ENCODE results near the gene FGF14. TPM values are rescaled to one million over a fixed set of nuclear protein-coding genes. Genes with fewer than 3 reads are reported as not detected.

The FGF14 gene
- total RNA-seq, 1 experiment from 2014 or later: 0.02 TPM

- Histone ChIP-seq H3K36me3 (no peaks in the 10 kb centered on the region), H3K4me1 (no peaks in the 10 kb centered on the region)
Measured at GRCh38 chr13:102233566-102234208, 168.2 kb downstream of the FGF14 start.

GRCh38 chr13:102231479-102231878 lies 170.4 kb downstream of the FGF14 start:
- DNase-seq: no peak
- Histone ChIP-seq H3K9me3 (replicated peaks) (no peaks in the 10 kb centered on the region), H3K4me3 (no peak overlapping the region), H3K27me3 (no peaks in the 10 kb centered on the region), H3K36me3 (no peaks in the 10 kb centered on the region), H3K4me1 (no peaks in the 10 kb centered on the region), H3K27ac (no peak overlapping the region)

More at GRCh38 chr13:102233566-102234208, 168.2 kb downstream of the FGF14 start:
- H3K4me3 ChIP-seq: no peak overlapping the region
- no peak overlapping the region for H3K27ac ChIP-seq
- no peaks in the 10 kb centered on the region for H3K27me3 ChIP-seq
- no peak for DNase-seq
- no peaks in the 10 kb centered on the region for H3K9me3 ChIP-seq (replicated peaks)

GRCh38 chr13:102227741-102228140 lies 174.1 kb downstream of the FGF14 start:
- no peak for DNase-seq
- Histone ChIP-seq H3K4me1 (no peaks in the 10 kb centered on the region), H3K9me3 (replicated peaks) (no peaks in the 10 kb centered on the region), H3K36me3 (no peaks in the 10 kb centered on the region), H3K27ac (no peak overlapping the region), H3K27me3 (no peaks in the 10 kb centered on the region), H3K4me3 (no peak overlapping the region)

GRCh38 chr13:102226591-102226990 lies 175.3 kb downstream of the FGF14 start:
- H3K36me3 ChIP-seq: no peaks in the 10 kb centered on the region

GRCh38 chr13:102225892-102226291 lies 176.0 kb downstream of the FGF14 start:
- no peaks in the 10 kb centered on the region for H3K36me3 ChIP-seq
- H3K4me1 ChIP-seq: no peaks in the 10 kb centered on the region
- no peak overlapping the region for H3K4me3 ChIP-seq
- DNase-seq: no peak
- no peaks in the 10 kb centered on the region for H3K27me3 ChIP-seq
- H3K27ac ChIP-seq: no peak overlapping the region
- no peaks in the 10 kb centered on the region for H3K9me3 ChIP-seq (replicated peaks)

More at GRCh38 chr13:102226591-102226990, 175.3 kb downstream of the FGF14 start:
- Histone ChIP-seq H3K27ac (no peak overlapping the region), H3K4me3 (no peak overlapping the region), H3K9me3 (replicated peaks) (no peaks in the 10 kb centered on the region), H3K4me1 (no peaks in the 10 kb centered on the region), H3K27me3 (no peaks in the 10 kb centered on the region)
- DNase-seq: no peak

- H3K27me3 ChIP-seq: no peaks in the 10 kb centered on the region
- H3K4me1 ChIP-seq: no peaks in the 10 kb centered on the region
- H3K27ac ChIP-seq: no peak overlapping the region
- no peak overlapping the region for H3K4me3 ChIP-seq
- no peak for DNase-seq
- no peaks in the 10 kb centered on the region for H3K36me3 ChIP-seq
- no peaks in the 10 kb centered on the region for H3K9me3 ChIP-seq (replicated peaks)
Measured at GRCh38 chr13:102220681-102221228, 181.1 kb downstream of the FGF14 start.

- H3K4me3 ChIP-seq: no peak overlapping the region
- no peaks in the 10 kb centered on the region for H3K9me3 ChIP-seq (replicated peaks)
- DNase-seq: no peak
- H3K27ac ChIP-seq: no peak overlapping the region
- H3K36me3 ChIP-seq: no peaks in the 10 kb centered on the region
- H3K27me3 ChIP-seq: no peaks in the 10 kb centered on the region
- H3K4me1 ChIP-seq: no peaks in the 10 kb centered on the region
Measured at GRCh38 chr13:102214956-102215355, 186.9 kb downstream of the FGF14 start.

GRCh38 chr13:102212729-102213128 lies 189.1 kb downstream of the FGF14 start:
- Histone ChIP-seq H3K4me3 (no peak overlapping the region), H3K27me3 (no peaks in the 10 kb centered on the region), H3K27ac (no peak overlapping the region), H3K4me1 (no peaks in the 10 kb centered on the region), H3K9me3 (replicated peaks) (no peaks in the 10 kb centered on the region), H3K36me3 (no peaks in the 10 kb centered on the region)
- DNase-seq: no peak

GRCh38 chr13:102208347-102208746 lies 193.5 kb downstream of the FGF14 start:
- Histone ChIP-seq H3K4me3 (no peak overlapping the region), H3K36me3 (no peaks in the 10 kb centered on the region), H3K9me3 (replicated peaks) (no peaks in the 10 kb centered on the region), H3K4me1 (no peaks in the 10 kb centered on the region), H3K27me3 (no peaks in the 10 kb centered on the region), H3K27ac (no peak overlapping the region)
- no peak for DNase-seq

- Histone ChIP-seq H3K27me3 (no peaks in the 10 kb centered on the region), H3K36me3 (no peaks in the 10 kb centered on the region), H3K27ac (no peak overlapping the region), H3K4me3 (no peak overlapping the region), H3K9me3 (replicated peaks) (no peaks in the 10 kb centered on the region), H3K4me1 (no peaks in the 10 kb centered on the region)
- no peak for DNase-seq
Measured at GRCh38 chr13:102207680-102208342, 194.0 kb downstream of the FGF14 start.

GRCh38 chr13:102203718-102204117 lies 198.1 kb downstream of the FGF14 start:
- Histone ChIP-seq H3K9me3 (replicated peaks) (no peaks in the 10 kb centered on the region), H3K4me3 (no peak overlapping the region), H3K4me1 (no peaks in the 10 kb centered on the region), H3K27ac (no peak overlapping the region), H3K36me3 (no peaks in the 10 kb centered on the region), H3K27me3 (no peaks in the 10 kb centered on the region)
- DNase-seq: no peak

- no peak overlapping the region for H3K4me3 ChIP-seq
- no peaks in the 10 kb centered on the region for H3K4me1 ChIP-seq
- H3K27ac ChIP-seq: no peak overlapping the region
- H3K27me3 ChIP-seq: no peaks in the 10 kb centered on the region
- H3K9me3 ChIP-seq (replicated peaks): no peaks in the 10 kb centered on the region
- H3K36me3 ChIP-seq: no peaks in the 10 kb centered on the region
- no peak for DNase-seq
Measured at GRCh38 chr13:102198418-102199311, 203.2 kb downstream of the FGF14 start.

GRCh38 chr13:102197193-102197592 lies 204.7 kb downstream of the FGF14 start:
- Histone ChIP-seq H3K4me3 (no peak overlapping the region), H3K27ac (no peak overlapping the region), H3K4me1 (no peaks in the 10 kb centered on the region), H3K27me3 (no peaks in the 10 kb centered on the region), H3K36me3 (no peaks in the 10 kb centered on the region), H3K9me3 (replicated peaks) (no peaks in the 10 kb centered on the region)
- DNase-seq: peak in 1 of 2 experiments; percentile 10

- Histone ChIP-seq H3K27me3 (no peaks in the 10 kb centered on the region), H3K27ac (no peak overlapping the region), H3K4me3 (no peak overlapping the region), H3K36me3 (no peaks in the 10 kb centered on the region), H3K4me1 (no peaks in the 10 kb centered on the region), H3K9me3 (replicated peaks) (no peaks in the 10 kb centered on the region)
- DNase-seq: peak in 1 of 2 experiments; percentile 6
Measured at GRCh38 chr13:102195566-102196462, 206.0 kb downstream of the FGF14 start.

Measured in SJCRH30 (cell line).